Measurements from ENCODE around the gene ARSG.

ARSG gene

DNA sequence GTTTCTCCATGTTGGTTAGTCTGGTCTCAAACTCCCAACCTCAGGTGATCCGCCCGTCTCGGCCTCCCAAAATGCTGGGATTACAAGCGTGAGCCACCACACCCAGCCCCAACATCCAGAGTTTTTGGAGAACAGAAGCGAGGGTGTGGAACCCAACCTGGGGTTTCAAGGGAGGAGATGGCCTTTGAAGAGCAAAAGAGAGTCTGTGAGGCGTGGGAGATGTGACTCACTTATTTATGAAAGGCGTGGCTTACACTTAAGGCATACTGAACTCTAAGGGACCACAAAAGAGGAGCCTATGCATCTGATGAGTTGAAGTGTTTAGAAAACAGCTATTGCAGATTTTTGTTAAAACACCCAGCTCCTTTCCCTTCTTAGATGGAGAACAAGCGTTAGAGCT is 18.9 kb downstream of the ARSG start:
- Histone ChIP-seq H3K4me1 (ENCODE audit: control insufficient read depth in 1 of 2, insufficient read depth in 1 of 2, low read depth in 1 of 2, low read length in 1 of 2) (peaks cover 56 to 67% of the 10 kb centered on the region in 2 experiments), H3K27ac (peak overlapping the region; percentile 95), H3K4me3 (ENCODE audit: low read depth in 1 of 2, low read length in 1 of 2) (no peak overlapping the region), H3K9me3 (no peaks in the 10 kb centered on the region), H3K36me3 (no peaks in the 10 kb centered on the region), H3K27me3 (no peaks in the 10 kb centered on the region)
- TF ChIP-seq, protein P1, sequence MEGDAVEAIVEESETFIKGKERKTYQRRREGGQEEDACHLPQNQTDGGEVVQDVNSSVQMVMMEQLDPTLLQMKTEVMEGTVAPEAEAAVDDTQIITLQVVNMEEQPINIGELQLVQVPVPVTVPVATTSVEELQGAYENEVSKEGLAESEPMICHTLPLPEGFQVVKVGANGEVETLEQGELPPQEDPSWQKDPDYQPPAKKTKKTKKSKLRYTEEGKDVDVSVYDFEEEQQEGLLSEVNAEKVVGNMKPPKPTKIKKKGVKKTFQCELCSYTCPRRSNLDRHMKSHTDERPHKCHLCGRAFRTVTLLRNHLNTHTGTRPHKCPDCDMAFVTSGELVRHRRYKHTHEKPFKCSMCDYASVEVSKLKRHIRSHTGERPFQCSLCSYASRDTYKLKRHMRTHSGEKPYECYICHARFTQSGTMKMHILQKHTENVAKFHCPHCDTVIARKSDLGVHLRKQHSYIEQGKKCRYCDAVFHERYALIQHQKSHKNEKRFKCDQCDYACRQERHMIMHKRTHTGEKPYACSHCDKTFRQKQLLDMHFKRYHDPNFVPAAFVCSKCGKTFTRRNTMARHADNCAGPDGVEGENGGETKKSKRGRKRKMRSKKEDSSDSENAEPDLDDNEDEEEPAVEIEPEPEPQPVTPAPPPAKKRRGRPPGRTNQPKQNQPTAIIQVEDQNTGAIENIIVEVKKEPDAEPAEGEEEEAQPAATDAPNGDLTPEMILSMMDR (IDR thresholded peaks at IDR 0.05), result no peak

DNA sequence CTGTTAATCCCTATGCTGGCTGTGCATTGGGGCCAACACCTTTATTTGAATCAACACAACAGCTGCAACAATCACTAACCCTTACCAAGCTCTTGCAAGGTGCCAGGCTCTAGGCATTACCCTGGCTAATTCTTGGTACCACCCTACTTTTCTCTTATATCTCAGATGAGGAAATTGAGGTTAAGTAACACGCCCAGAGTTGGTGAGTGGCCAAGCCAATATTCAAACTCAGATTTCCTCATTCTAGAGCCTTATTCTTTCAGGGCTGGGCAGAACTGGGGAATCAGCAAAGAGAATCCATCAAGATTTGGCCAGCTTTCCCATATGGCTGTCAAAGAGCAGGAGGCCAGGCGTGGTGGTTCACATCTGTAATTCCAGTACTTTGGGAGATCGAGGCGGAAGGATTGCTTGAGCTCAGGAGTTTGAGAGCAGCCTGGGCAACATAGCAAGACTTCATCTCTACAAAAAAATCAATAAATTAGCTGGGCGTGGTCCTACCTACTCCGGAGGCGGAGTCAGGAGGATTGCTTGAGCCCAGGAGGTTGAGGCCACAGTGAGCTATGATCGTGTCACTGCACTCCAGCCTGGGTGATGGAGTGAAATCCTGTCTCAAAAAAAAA is 23.7 kb downstream of the ARSG start:
- Histone ChIP-seq H3K36me3 (no peaks in the 10 kb centered on the region), H3K4me1 (ENCODE audit: control insufficient read depth in 1 of 2, insufficient read depth in 1 of 2, low read depth in 1 of 2, low read length in 1 of 2) (peaks cover 85 to 89% of the 10 kb centered on the region in 2 experiments), H3K27ac (peak overlapping the region; percentile 95), H3K9me3 (no peaks in the 10 kb centered on the region), H3K4me3 (ENCODE audit: low read depth in 1 of 2, low read length in 1 of 2) (peak overlapping the region; percentile 2 to 33), H3K27me3 (no peaks in the 10 kb centered on the region)
- TF ChIP-seq, protein P1 (IDR thresholded peaks at IDR 0.05), result no peak

DNA sequence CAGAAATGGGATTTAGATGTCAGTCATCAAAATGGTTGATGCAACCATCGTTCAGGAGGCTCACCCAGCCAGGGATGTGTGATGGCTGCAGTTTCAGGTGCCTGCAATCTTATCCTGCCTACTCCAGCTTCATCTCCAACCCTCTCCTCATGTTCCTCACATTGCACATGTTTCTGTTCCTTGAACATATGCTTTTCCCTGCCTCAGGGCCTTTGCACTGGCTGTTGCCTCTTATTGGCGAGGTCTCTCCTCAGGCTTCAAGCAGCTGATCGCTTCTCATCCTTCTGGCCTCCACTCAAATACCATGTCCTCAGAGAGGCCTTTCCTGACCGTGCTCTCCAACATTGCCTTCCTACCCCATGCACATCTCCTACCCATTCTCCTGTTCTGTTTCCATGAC is 24.6 kb downstream of the ARSG start:
- Histone ChIP-seq H3K27ac (peak overlapping the region; percentile 95), H3K9me3 (no peaks in the 10 kb centered on the region), H3K4me1 (ENCODE audit: control insufficient read depth in 1 of 2, insufficient read depth in 1 of 2, low read depth in 1 of 2, low read length in 1 of 2) (peaks cover 76 to 83% of the 10 kb centered on the region in 2 experiments), H3K4me3 (ENCODE audit: low read depth in 1 of 2, low read length in 1 of 2) (peak overlapping the region in 1 of 2 experiments; percentile 33), H3K27me3 (no peaks in the 10 kb centered on the region), H3K36me3 (no peaks in the 10 kb centered on the region)
- TF ChIP-seq, protein P1 (IDR thresholded peaks at IDR 0.05), result no peak

DNA sequence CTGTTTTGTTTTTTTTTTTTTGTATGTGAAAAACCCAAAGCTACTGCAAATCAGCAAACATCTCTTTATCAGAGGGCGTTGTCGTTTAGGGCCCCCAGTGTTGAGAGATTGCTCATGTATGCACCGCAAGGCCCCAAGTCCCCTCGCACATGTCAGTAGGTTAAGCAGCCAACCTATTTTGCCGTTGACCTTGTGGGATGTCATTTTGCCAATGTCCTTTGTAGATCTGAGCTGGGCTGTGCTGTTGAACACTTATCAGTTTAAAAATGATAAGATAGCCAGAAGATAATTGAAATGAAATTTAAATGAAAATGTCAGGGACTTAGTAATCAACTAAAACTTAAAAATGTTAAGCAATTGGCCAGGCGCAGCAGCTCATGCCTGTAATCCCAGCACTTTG is 26.2 kb downstream of the ARSG start:
- Histone ChIP-seq H3K4me1 (ENCODE audit: control insufficient read depth in 1 of 2, insufficient read depth in 1 of 2, low read depth in 1 of 2, low read length in 1 of 2) (peaks cover 61 to 67% of the 10 kb centered on the region in 2 experiments), H3K27ac (peak overlapping the region; percentile 95), H3K9me3 (no peaks in the 10 kb centered on the region), H3K36me3 (no peaks in the 10 kb centered on the region), H3K4me3 (ENCODE audit: low read depth in 1 of 2, low read length in 1 of 2) (no peak overlapping the region), H3K27me3 (no peaks in the 10 kb centered on the region)
- TF ChIP-seq, protein P1 (IDR thresholded peaks at IDR 0.05), result no peak

DNA sequence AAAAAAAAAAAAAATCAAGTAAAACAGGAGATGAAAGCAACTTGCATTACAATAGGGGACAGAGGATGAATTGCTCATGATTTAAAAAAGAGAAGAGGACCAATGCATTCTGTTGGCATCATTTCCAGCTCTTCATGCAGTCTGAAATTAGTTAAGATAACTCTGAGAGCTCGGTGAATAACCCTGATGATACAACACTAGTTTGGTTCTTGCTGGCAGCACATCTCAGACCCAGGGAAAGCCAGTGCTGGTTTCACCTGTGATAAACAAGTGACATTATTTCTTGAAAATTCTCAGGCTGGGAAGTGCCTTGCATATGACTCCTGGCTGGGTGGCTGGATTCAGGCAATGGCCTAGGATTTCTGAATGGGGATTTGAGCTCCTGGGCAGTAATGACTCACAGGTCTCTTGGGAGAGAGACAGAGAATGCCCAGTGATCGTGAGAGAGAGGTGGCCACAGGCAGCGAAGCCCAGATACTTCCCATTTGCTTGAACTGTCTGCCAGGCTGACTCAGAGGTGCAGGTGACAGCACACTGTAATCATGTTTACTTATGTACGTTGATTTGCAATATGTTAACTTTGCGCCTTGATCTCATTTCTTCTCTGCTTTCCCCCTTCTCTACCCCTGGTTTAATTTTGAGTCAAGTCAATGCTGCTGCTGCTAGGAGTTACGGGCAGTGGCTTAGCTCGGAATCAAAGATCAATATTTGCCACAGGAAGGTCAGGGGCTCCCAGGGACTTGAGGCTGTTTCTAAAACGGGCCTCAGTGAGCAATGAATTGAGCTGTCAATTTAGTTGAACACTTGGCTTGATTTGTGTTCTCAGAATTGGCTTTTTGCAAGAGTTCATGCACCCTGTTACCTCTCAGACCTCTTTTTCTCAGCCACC is 27.1 kb downstream of the ARSG start:
- Histone ChIP-seq H3K36me3 (no peaks in the 10 kb centered on the region), H3K27me3 (no peaks in the 10 kb centered on the region), H3K27ac (peak overlapping the region; percentile 85), H3K4me3 (ENCODE audit: low read depth in 1 of 2, low read length in 1 of 2) (no peak overlapping the region), H3K9me3 (no peaks in the 10 kb centered on the region), H3K4me1 (ENCODE audit: control insufficient read depth in 1 of 2, insufficient read depth in 1 of 2, low read depth in 1 of 2, low read length in 1 of 2) (peaks cover 52 to 58% of the 10 kb centered on the region in 2 experiments)
- TF ChIP-seq, protein P1 (IDR thresholded peaks at IDR 0.05), result no peak
